ENCODE results near the gene ULK2.

ULK2 gene

DNA sequence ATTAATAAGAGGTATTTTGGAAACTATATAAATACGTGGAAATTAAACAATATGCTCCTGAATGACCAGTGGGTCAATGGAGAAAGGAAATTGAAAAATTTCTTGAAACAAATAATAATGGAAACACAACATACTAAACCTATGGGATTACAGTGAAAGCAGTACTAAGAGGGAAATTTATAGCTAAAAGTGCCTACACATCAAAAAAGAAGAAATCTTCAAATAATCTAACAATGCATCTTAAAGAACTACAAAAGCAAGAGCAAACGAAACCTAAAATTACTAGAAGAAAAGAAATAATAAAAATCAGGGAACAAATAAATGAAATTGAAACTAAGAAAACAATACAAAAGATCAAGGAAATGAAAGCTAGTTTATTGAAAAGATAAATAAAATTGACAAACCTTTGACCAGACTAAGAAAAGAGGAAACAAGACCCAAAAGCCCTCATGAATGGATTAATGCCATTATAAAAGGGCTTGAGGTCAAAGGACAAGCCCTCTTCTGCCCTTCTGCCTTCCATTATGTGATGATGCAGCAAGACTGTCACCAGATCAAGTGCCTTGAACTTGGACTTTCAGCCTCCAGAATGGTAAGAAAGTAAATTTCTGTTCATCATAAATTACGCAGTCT, 75.7 kb downstream of the ULK2 start:
- Histone ChIP-seq H3K9ac (ENCODE audit: low read length in 2 of 2) (no peak overlapping the region), H3K9me3 (ENCODE audit: control insufficient read depth in 2 of 2, low read length in 2 of 2) (peaks cover 0 to 2% of the 10 kb centered on the region in 2 donors), H3K27ac (ENCODE audit: low read length) (no peak overlapping the region), H3K4me1 (ENCODE audit: control insufficient read depth, insufficient read depth, low read length) (no peaks in the 10 kb centered on the region), H3K36me3 (ENCODE audit: control insufficient read depth in 2 of 2, insufficient read depth in 2 of 2, low read length in 2 of 2) (peaks cover 27 to 48% of the 10 kb centered on the region in 2 donors), H3K27me3 (ENCODE audit: control insufficient read depth in 1 of 2, insufficient read depth in 2 of 2, low read length in 2 of 2) (no peaks in the 10 kb centered on the region), H3K4me3 (ENCODE audit: low read length in 2 of 2) (no peak overlapping the region)

GRCh38 chr17:19787733-19788357, 79.9 kb downstream of the ULK2 start:
- Histone ChIP-seq H3K4me3 (ENCODE audit: low read length in 2 of 2) (no peak overlapping the region), H3K27ac (ENCODE audit: low read length) (no peak overlapping the region), H3K27me3 (ENCODE audit: control insufficient read depth in 1 of 2, insufficient read depth in 2 of 2, low read length in 2 of 2) (no peaks in the 10 kb centered on the region), H3K4me1 (ENCODE audit: control insufficient read depth, insufficient read depth, low read length) (no peaks in the 10 kb centered on the region), H3K9me3 (ENCODE audit: control insufficient read depth in 2 of 2, low read length in 2 of 2) (no peaks in the 10 kb centered on the region), H3K36me3 (ENCODE audit: control insufficient read depth in 2 of 2, insufficient read depth in 2 of 2, low read length in 2 of 2) (peaks cover 17 to 21% of the 10 kb centered on the region in 2 donors), H3K9ac (ENCODE audit: low read length in 2 of 2) (no peak overlapping the region)

DNA sequence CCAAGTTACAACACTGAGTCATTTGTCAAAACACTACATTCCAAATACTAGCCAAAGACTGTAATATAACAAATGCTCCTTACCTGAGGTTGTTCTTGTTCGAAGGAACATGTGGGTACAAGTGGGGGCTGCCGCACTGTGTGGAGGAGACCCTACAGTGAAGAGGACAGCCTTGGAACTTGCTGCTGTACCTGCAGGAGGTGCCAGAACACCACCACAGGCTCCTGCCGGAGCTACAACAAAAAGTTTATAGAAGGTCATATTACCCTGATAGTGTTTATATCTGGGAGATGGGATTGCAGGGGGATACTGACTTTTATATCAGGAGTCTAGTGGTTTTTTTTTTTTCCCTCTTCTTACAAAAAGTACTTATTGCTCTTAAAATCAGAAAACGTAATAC, 81.9 kb downstream of the ULK2 start:
- H3K9ac ChIP-seq (ENCODE audit: low read length in 2 of 2): no peak overlapping the region
- H3K9me3 ChIP-seq (ENCODE audit: control insufficient read depth in 2 of 2, low read length in 2 of 2): no peaks in the 10 kb centered on the region
- no peaks in the 10 kb centered on the region for H3K4me1 ChIP-seq (ENCODE audit: control insufficient read depth, insufficient read depth, low read length)
- peaks cover 21 to 29% of the 10 kb centered on the region in 2 donors for H3K36me3 ChIP-seq (ENCODE audit: control insufficient read depth in 2 of 2, insufficient read depth in 2 of 2, low read length in 2 of 2)
- H3K4me3 ChIP-seq (ENCODE audit: low read length in 2 of 2): no peak overlapping the region
- H3K27ac ChIP-seq (ENCODE audit: low read length): no peak overlapping the region
- H3K27me3 ChIP-seq (ENCODE audit: control insufficient read depth in 1 of 2, insufficient read depth in 2 of 2, low read length in 2 of 2): no peaks in the 10 kb centered on the region

DNA sequence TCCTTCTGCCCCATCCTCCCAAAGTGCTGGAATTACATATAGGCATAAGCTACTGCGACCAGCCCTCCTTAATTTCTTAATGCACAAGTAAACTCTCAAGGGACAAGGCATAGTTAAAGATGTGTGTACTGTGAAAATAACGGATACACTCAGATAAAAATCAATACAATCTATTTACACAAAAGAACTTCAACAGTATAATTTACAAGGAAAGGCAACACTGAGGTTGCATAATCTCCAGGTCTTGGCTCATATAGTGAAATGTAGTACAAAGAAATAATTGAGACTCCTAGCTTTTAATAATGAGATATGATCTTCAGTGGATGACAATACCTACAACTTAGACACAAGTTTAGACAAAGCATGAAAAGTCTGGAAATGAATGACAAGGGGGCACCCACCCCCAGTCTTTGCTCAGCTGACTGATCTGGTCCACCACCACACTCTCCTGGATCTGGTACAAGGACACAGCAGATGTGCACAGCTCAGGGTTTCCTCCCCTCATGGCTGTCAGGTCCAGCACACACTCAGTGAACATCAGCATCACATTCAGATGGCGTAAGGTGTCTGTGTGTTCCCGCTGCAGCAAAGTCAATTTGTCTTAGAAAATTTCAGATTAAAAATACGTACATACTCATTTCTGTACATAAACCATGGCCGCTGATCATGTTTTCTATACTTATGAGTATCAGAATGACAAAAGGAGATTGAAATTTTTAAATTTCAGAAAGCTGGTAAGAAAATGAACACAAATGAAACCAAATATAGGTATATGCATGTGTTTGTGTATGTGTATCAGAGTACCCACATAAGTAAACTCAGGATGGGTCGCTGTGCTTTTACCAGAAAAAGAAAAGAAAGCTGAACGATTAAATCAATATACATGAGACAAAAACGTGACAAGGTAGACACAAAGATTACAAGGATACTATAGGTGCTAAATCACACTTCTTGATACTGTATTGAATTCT, 86.0 kb downstream of the ULK2 start:
- Histone ChIP-seq H3K9ac (ENCODE audit: low read length in 2 of 2) (no peak overlapping the region), H3K36me3 (ENCODE audit: control insufficient read depth in 2 of 2, insufficient read depth in 2 of 2, low read length in 2 of 2) (peaks cover 17 to 21% of the 10 kb centered on the region in 2 donors), H3K4me3 (ENCODE audit: low read length in 2 of 2) (no peak overlapping the region), H3K9me3 (ENCODE audit: control insufficient read depth in 2 of 2, low read length in 2 of 2) (no peaks in the 10 kb centered on the region), H3K4me1 (ENCODE audit: control insufficient read depth, insufficient read depth, low read length) (no peaks in the 10 kb centered on the region), H3K27me3 (ENCODE audit: control insufficient read depth in 1 of 2, insufficient read depth in 2 of 2, low read length in 2 of 2) (no peaks in the 10 kb centered on the region), H3K27ac (ENCODE audit: low read length) (no peak overlapping the region)

DNA sequence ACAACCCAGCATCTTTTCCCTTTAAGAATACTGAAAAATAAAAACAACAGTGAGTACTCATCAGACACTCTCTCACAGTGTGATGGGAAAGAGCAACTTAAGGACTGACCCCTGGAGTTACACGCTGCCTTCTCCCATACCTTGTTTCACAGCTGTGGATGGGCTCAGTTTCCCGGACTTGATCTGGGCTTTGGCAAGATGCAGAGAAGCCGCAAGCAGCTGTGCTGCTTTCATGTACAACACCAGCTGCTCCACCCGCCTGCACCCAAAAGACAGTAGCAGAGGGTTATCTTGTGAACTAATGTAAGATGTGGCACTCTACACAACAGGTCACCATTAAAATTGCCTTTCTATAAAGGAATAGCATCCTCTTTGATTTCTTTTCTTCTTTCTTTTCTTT, 86.9 kb downstream of the ULK2 start:
- no peaks in the 10 kb centered on the region for H3K4me1 ChIP-seq (ENCODE audit: control insufficient read depth, insufficient read depth, low read length)
- H3K9ac ChIP-seq (ENCODE audit: low read length in 2 of 2): no peak overlapping the region
- H3K9me3 ChIP-seq (ENCODE audit: control insufficient read depth in 2 of 2, low read length in 2 of 2): no peaks in the 10 kb centered on the region
- no peaks in the 10 kb centered on the region for H3K27me3 ChIP-seq (ENCODE audit: control insufficient read depth in 1 of 2, insufficient read depth in 2 of 2, low read length in 2 of 2)
- H3K27ac ChIP-seq (ENCODE audit: low read length): no peak overlapping the region
- H3K36me3 ChIP-seq (ENCODE audit: control insufficient read depth in 2 of 2, insufficient read depth in 2 of 2, low read length in 2 of 2): peaks cover 21 to 24% of the 10 kb centered on the region in 2 donors
- H3K4me3 ChIP-seq (ENCODE audit: low read length in 2 of 2): no peak overlapping the region

GRCh38 chr17:19773534-19773933, 94.2 kb downstream of the ULK2 start:
- Histone ChIP-seq H3K27ac (ENCODE audit: low read length) (no peak overlapping the region), H3K4me3 (ENCODE audit: low read length in 2 of 2) (no peak overlapping the region)

DNA sequence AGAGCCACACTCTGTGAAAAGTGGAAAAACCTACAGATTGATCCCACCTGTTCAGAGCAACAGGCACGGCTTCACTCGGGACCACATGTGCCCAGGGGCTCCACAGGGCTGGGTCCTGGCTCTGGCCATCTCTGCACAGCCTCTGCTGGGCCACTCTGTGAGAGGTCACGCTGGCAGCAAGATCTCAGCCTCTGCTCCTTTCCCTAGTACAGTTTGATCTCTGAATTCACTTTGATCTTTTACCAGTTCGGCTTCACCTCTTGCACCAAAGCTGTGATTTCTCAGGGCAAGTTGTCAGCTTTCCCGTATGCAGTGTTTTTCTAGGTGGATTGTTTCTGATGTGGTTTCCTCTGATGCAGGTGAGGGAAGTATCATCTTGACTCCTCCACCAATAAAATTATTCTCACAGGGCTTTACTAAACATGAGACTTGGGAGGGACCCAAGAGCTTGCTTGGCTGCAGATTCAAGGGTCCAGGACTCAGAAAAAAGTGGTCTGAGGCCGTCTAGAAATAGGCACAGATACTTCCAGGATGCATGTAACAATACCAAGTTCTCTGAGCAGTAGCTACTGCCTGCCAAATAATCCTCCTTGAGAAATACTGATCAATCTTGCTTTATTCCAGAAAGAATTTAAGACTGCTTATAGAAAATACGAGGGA, 95.6 kb downstream of the ULK2 start:
- no peak overlapping the region for H3K27ac ChIP-seq (ENCODE audit: low read length)
- no peak overlapping the region for H3K4me3 ChIP-seq (ENCODE audit: low read length in 2 of 2)
- no peak overlapping the region for H3K9ac ChIP-seq (ENCODE audit: low read length in 2 of 2)
- H3K9me3 ChIP-seq (ENCODE audit: control insufficient read depth in 2 of 2, low read length in 2 of 2): no peaks in the 10 kb centered on the region
- H3K36me3 ChIP-seq (ENCODE audit: control insufficient read depth in 2 of 2, insufficient read depth in 2 of 2, low read length in 2 of 2): peaks cover 8 to 15% of the 10 kb centered on the region in 2 donors
- no peaks in the 10 kb centered on the region for H3K27me3 ChIP-seq (ENCODE audit: control insufficient read depth in 1 of 2, insufficient read depth in 2 of 2, low read length in 2 of 2)
- H3K4me1 ChIP-seq (ENCODE audit: control insufficient read depth, insufficient read depth, low read length): no peaks in the 10 kb centered on the region

More at GRCh38 chr17:19773534-19773933, 94.2 kb downstream of the ULK2 start:
- no peaks in the 10 kb centered on the region for H3K9me3 ChIP-seq (ENCODE audit: control insufficient read depth in 2 of 2, low read length in 2 of 2)
- no peak overlapping the region for H3K9ac ChIP-seq (ENCODE audit: low read length in 2 of 2)
- peaks cover 14 to 22% of the 10 kb centered on the region in 2 donors for H3K36me3 ChIP-seq (ENCODE audit: control insufficient read depth in 2 of 2, insufficient read depth in 2 of 2, low read length in 2 of 2)
- no peaks in the 10 kb centered on the region for H3K27me3 ChIP-seq (ENCODE audit: control insufficient read depth in 1 of 2, insufficient read depth in 2 of 2, low read length in 2 of 2)
- H3K4me1 ChIP-seq (ENCODE audit: control insufficient read depth, insufficient read depth, low read length): no peaks in the 10 kb centered on the region

DNA sequence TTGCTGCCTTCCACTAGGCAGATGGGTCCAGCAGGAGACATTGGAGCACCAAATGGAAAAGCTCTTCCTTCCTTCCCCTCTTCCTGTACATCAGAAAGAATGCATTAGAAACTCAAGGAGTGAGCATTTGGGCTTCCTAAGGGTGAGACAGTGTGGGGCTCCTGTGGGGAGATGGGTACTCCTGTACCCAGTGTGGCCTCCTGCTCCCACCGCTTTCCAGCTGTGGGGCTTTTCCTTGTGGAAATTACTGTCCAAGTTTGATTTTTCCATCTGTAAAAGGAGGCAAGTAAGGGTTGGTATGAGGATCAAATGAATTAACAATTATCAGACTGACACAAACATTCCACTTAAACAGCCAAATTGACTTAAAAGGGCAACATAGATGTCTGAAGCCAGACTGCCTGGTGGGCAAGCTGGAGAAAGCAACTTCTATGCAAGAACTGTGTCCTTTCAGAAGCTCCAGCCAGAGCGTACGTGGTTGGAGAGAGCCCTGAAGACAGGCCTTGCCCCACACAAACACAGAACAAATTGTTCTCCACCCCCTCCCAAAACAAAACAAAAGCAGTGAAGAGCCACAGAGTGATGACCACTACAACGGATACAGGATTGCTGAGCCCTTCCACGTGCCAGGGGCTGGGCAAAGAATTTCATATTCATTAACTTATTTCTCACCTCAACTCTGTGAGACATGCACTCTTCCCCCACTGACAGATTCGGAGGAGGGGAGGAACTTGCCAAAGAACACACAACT, 96.6 kb downstream of the ULK2 start:
- no peak overlapping the region for H3K9ac ChIP-seq (ENCODE audit: low read length in 2 of 2)
- H3K27me3 ChIP-seq (ENCODE audit: control insufficient read depth in 1 of 2, insufficient read depth in 2 of 2, low read length in 2 of 2): no peaks in the 10 kb centered on the region

DNA sequence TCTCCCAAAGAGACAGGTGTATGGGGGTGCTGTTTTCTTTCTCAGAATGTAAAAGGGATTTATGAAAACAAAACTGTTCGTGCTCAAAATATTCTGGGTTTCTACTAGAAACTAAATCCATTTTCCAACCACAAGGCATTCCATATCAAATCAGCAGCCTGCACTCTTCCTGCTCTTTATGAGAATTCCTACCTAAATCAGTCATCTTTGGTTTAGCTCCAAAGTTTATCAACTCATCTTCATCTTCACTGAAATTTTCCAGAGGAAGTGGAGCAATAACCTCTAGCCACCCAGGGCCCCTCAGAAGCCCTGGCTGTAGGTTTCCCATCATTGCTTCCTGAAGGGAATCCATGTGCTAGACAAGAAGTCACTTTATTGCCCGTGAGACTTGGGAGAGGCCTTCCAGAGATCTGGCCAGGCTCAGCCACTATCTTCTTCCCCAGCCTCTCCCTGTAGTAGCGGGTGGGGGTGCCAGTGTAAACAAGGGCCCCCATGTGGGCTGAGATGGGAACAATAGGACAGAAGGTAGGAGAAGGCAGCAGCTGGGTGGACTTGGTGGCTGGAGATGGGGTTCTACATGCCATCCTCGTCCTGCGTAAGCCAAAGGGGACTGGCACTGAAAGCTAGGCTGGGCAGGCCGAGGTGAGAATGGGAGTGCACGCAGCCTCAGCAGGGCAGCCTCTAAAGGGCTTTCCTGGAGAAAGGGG, 97.6 kb downstream of the ULK2 start:
- H3K4me1 ChIP-seq (ENCODE audit: control insufficient read depth, insufficient read depth, low read length): peaks cover 4% of the 10 kb centered on the region
- no peaks in the 10 kb centered on the region for H3K27me3 ChIP-seq (ENCODE audit: control insufficient read depth in 1 of 2, insufficient read depth in 2 of 2, low read length in 2 of 2)
- no peak overlapping the region for H3K27ac ChIP-seq (ENCODE audit: low read length)

More for the DNA sequence above, 96.6 kb downstream of the ULK2 start:
- Histone ChIP-seq H3K9me3 (ENCODE audit: control insufficient read depth in 2 of 2, low read length in 2 of 2) (no peaks in the 10 kb centered on the region), H3K4me3 (ENCODE audit: low read length in 2 of 2) (no peak overlapping the region), H3K36me3 (ENCODE audit: control insufficient read depth in 2 of 2, insufficient read depth in 2 of 2, low read length in 2 of 2) (peaks cover 8 to 13% of the 10 kb centered on the region in 2 donors), H3K4me1 (ENCODE audit: control insufficient read depth, insufficient read depth, low read length) (peaks cover 4% of the 10 kb centered on the region), H3K27ac (ENCODE audit: low read length) (no peak overlapping the region)

More for the DNA sequence above, 97.6 kb downstream of the ULK2 start:
- H3K36me3 ChIP-seq (ENCODE audit: control insufficient read depth in 2 of 2, insufficient read depth in 2 of 2, low read length in 2 of 2): peaks cover 3 to 9% of the 10 kb centered on the region in 2 donors
- no peaks in the 10 kb centered on the region for H3K9me3 ChIP-seq (ENCODE audit: control insufficient read depth in 2 of 2, low read length in 2 of 2)
- H3K9ac ChIP-seq (ENCODE audit: low read length in 2 of 2): no peak overlapping the region
- no peak overlapping the region for H3K4me3 ChIP-seq (ENCODE audit: low read length in 2 of 2)

All from stomach smooth muscle (tissue), 2 donors.